Endothelial cell of umbilical vein (primary cell): Measurements from ENCODE around the gene SUSD2. TPM values are rescaled to one million over a fixed set of nuclear protein-coding genes. Genes with fewer than 3 reads are reported as not detected.

Experiments
- BruUV-seq: library from RNA; stranded (reverse); fragments of 400-500 nt; replicated peaks from 2 replicates; lab custom pipeline; 2021; lab: Mats Ljungman, UMichigan
- CTCF ChIA-PET: fragments of 300-600, 350-600 bp; sonication (Branson Sonifier 250); formaldehyde crosslinking; loops from one replicate; lab custom pipeline; 2021; ENCODE audit warnings: antibody characterized with exemption, inconsistent platforms; lab: Charles Lee
- POLR2A ChIA-PET: fragments of 300-600, 350-600 bp; sonication (Branson Sonifier 250); formaldehyde crosslinking; loops from one replicate; lab custom pipeline; 2021; ENCODE audit warnings: antibody characterized with exemption, inconsistent platforms; lab: Charles Lee
- DNase-seq: peaks from one replicate; pipeline ENCODE4 v3.0.0-alpha.2; 2011; ENCODE audit warnings: low read depth, low spot score
- FAIRE-seq: peaks from 2 replicates; lab custom pipeline; 2011; peaks lifted over from hg19 to GRCh38; lab: Jason Lieb, UNC
- H2AFZ ChIP-seq: 2 replicates; pipeline ENCODE4 v1.6.0; 2012; ENCODE audit warnings: low read depth, low read length, control low read depth, inconsistent platforms
- H3K27ac ChIP-seq: 2 replicates; pipeline ENCODE4 v1.5.1; 2011; ENCODE audit warnings: low read depth, mild to moderate bottlenecking, control low read depth, low read length, moderate library complexity; ENCODE audit not compliant: insufficient read depth
- H3K27me3 ChIP-seq, 2 experiments: 2 replicates each; pipeline versions ENCODE4 v1.6.0 to v1.6.1; 2011; ENCODE audit warnings: low read length in 2 of 2, mixed read lengths in 1 of 2; ENCODE audit not compliant: control insufficient read depth in 2 of 2, insufficient read depth in 2 of 2
- H3K36me3 ChIP-seq, 2 experiments: 2 replicates in 1 of 2; 3 replicates in 1 of 2; pipeline ENCODE4 v1.5.1; 2011; ENCODE audit warnings: low read length in 2 of 2, mild to moderate bottlenecking in 1 of 2, moderate library complexity in 1 of 2; ENCODE audit not compliant: control insufficient read depth in 2 of 2, insufficient read depth in 2 of 2; ENCODE audit errors: extremely low read depth in 1 of 2
- H3K4me1 ChIP-seq: 3 replicates; pipeline ENCODE4 v1.5.1; 2011; ENCODE audit warnings: mild to moderate bottlenecking, low read length; ENCODE audit not compliant: control insufficient read depth, insufficient read depth; ENCODE audit errors: extremely low read depth
- H3K4me2 ChIP-seq: 2 replicates; pipeline ENCODE4 v1.6.1; 2011; ENCODE audit warnings: low read length, control low read depth, mixed read lengths; ENCODE audit not compliant: insufficient read depth
- H3K4me3 ChIP-seq, 3 experiments: fragments of 200-600 bp in 1 of 3; sonication (generic), shearing (Covaris generic) in 1 of 3; replicated peaks in 1 of 3; 2 replicates each; pipeline ENCODE4 v1.5.1; 2011 to 2016; ENCODE audit warnings: control low read depth in 3 of 3, low read length in 3 of 3, mild to moderate bottlenecking in 2 of 3, inconsistent platforms in 1 of 3, low read depth in 1 of 3, moderate library complexity in 1 of 3; ENCODE audit not compliant: insufficient read depth in 1 of 3
- H3K79me2 ChIP-seq: 2 replicates; pipeline ENCODE4 v1.6.0; 2012; ENCODE audit warnings: low read length, inconsistent platforms; ENCODE audit not compliant: control insufficient read depth, insufficient read depth
- H3K9ac ChIP-seq: replicated peaks from 2 replicates; pipeline ENCODE3; 2011; ENCODE audit warnings: low read length, control low read depth; ENCODE audit not compliant: insufficient read depth; ENCODE audit errors: extremely low read depth
- H3K9me1 ChIP-seq: replicated peaks from 3 replicates; pipeline ENCODE4 v1.6.0; 2011; ENCODE audit warnings: mild to moderate bottlenecking, low read length; ENCODE audit not compliant: control insufficient read depth, insufficient read depth; ENCODE audit errors: extremely low read depth
- H3K9me3 ChIP-seq: replicated peaks from 2 replicates; pipeline ENCODE4 v1.5.1; 2012; ENCODE audit warnings: low read length, inconsistent platforms; ENCODE audit not compliant: control insufficient read depth, insufficient read depth
- H4K20me1 ChIP-seq: replicated peaks from 2 replicates; pipeline ENCODE3; 2011; ENCODE audit warnings: mild to moderate bottlenecking, low read length; ENCODE audit not compliant: control insufficient read depth, insufficient read depth; ENCODE audit errors: extremely low read depth
- EZH2 ChIP-seq: IDR thresholded peaks from 2 replicates; pipeline ENCODE4 v1.6.1; 2012; ENCODE audit warnings: borderline replicate concordance, low read depth, mild to moderate bottlenecking, moderate library complexity, low read length, inconsistent platforms; ENCODE audit not compliant: severe bottlenecking
- FOS ChIP-seq: IDR thresholded peaks from 2 replicates; pipeline ENCODE4 v1.6.1; 2011; ENCODE audit warnings: mild to moderate bottlenecking, low read length, moderate library complexity, borderline replicate concordance; ENCODE audit not compliant: insufficient read depth
- GATA2 ChIP-seq: IDR thresholded peaks from 2 replicates; pipeline ENCODE4 v1.7.0; 2011; ENCODE audit warnings: low read depth, mild to moderate bottlenecking, moderate library complexity, mixed read lengths, low read length; ENCODE audit not compliant: insufficient read length, insufficient read depth
- JUN ChIP-seq: IDR thresholded peaks from 2 replicates; pipeline ENCODE4 v1.6.1; 2011; ENCODE audit warnings: borderline replicate concordance, low read depth; ENCODE audit not compliant: insufficient read length, insufficient read depth
- MYC ChIP-seq: IDR thresholded peaks from one replicate; pipeline ENCODE4 v1.6.1; 2011; ENCODE audit warnings: mild to moderate bottlenecking, low read depth, low read length
- POLR2A ChIP-seq: IDR thresholded peaks from 2 replicates; pipeline ENCODE4 v1.6.1; 2012; ENCODE audit warnings: low read depth, mild to moderate bottlenecking, control low read depth, low read length
- POLR2AphosphoS5 ChIP-seq: IDR thresholded peaks from 2 replicates; pipeline ENCODE4 v1.6.1; 2012; ENCODE audit warnings: low read depth, mild to moderate bottlenecking, control low read depth, low read length, moderate library complexity; ENCODE audit not compliant: insufficient read depth
- dilution Hi-C: fragments of 300-500 bp; cut with MboI; formaldehyde crosslinking; loops from one replicate; pipeline ENCODE4 v1.15.0; 2019; ENCODE audit warnings: low sequenced_read_pairs; ENCODE audit not compliant: extremely low pct_ligation_motif_present
- intact Hi-C: fragments of 100-400 bp; cut with micrococcal nuclease; formaldehyde crosslinking; loops from one replicate; pipeline ENCODE4 v1.10.0; 2022
- polyA plus RNA-seq, 4 experiments: library from polyadenylated mRNA; depleted of rRNA in 3 of 4; stranded (reverse) in 3 of 4; unstranded in 1 of 4; fragments of >200 nt; gene quantifications; 2 replicates each; pipeline versions ENCODE4 v1.2.1 to v1.2.3, GENCODE V29; 2011 to 2012; ENCODE audit warnings: missing spikeins in 1 of 4
- total RNA-seq: library from RNA; stranded (reverse); gene quantifications from 2 replicates; pipeline ENCODE4 v1.2.3, GENCODE V29; 2021
- TF ChIP-seq, protein P1 (sequence below), 2 donors: IDR thresholded peaks; 1 replicate in 1 of 2; 2 replicates in 1 of 2; pipeline ENCODE4 v1.5.1; 2011; ENCODE audit warnings: low read length in 2 of 2, mild to moderate bottlenecking in 2 of 2, moderate library complexity in 2 of 2, control low read depth in 1 of 2, inconsistent platforms in 1 of 2, low read depth in 1 of 2; ENCODE audit not compliant: insufficient read depth in 1 of 2; ENCODE audit errors: extremely low read depth in 1 of 2
- TF ChIP-seq, protein P2 (sequence below): IDR thresholded peaks from 2 replicates; pipeline ENCODE4 v1.6.1; 2011; ENCODE audit not compliant: insufficient read depth, insufficient read length

Gene SUSD2
- total and polyA plus RNA-seq, 2 donors (not counting 3 experiments of a cell fraction or from before 2014, with no cell fraction given), result 0.26 to 0.27 TPM

DNA sequence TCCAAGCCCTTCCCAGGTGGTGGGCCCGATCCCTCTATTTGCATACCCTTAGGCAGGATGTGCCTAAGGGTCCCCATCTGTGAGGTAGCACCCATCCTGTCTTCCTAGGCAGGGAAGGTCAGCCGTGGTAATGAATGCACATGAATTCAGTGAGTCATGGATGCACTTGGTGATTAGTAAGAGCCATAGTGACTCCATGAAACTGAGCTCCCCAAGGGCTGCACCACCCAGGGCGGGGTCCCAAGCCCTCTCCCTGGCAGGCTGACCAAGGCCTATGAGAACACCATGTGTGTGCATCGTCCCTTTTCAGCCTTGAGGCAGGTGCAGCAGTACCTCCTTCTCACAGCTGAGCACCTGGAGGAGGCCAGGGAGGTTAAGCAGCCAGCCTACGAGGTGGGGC is 15.6 kb upstream of the SUSD2 start:
- peaks cover 9 to 26% of the 10 kb centered on the region in 2 experiments for H3K36me3 ChIP-seq
- DNase-seq (no peak), FAIRE-seq (no peak)
- no peaks in the 10 kb centered on the region for H3K9me1 ChIP-seq
- no peaks in the 10 kb centered on the region for H3K27me3 ChIP-seq
- H3K4me3 ChIP-seq, result no peak overlapping the region
- no peak overlapping the region for H2AFZ ChIP-seq
- H3K4me2 ChIP-seq, result no peak overlapping the region
- no peaks in the 10 kb centered on the region for H3K4me1 ChIP-seq
- TF ChIP-seq POLR2AphosphoS5, result no peak
- TF ChIP-seq MYC, result no peak
- no peak for TF ChIP-seq GATA2
- TF ChIP-seq FOS, result no peak
- TF ChIP-seq, protein P1, sequence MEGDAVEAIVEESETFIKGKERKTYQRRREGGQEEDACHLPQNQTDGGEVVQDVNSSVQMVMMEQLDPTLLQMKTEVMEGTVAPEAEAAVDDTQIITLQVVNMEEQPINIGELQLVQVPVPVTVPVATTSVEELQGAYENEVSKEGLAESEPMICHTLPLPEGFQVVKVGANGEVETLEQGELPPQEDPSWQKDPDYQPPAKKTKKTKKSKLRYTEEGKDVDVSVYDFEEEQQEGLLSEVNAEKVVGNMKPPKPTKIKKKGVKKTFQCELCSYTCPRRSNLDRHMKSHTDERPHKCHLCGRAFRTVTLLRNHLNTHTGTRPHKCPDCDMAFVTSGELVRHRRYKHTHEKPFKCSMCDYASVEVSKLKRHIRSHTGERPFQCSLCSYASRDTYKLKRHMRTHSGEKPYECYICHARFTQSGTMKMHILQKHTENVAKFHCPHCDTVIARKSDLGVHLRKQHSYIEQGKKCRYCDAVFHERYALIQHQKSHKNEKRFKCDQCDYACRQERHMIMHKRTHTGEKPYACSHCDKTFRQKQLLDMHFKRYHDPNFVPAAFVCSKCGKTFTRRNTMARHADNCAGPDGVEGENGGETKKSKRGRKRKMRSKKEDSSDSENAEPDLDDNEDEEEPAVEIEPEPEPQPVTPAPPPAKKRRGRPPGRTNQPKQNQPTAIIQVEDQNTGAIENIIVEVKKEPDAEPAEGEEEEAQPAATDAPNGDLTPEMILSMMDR (IDR thresholded peaks at IDR 0.05; ENCODE audit: extremely low read depth in 1 of 2, insufficient read depth in 1 of 2, low read depth in 1 of 2, low read length in 2 of 2), result no peak
- TF ChIP-seq, protein P2, sequence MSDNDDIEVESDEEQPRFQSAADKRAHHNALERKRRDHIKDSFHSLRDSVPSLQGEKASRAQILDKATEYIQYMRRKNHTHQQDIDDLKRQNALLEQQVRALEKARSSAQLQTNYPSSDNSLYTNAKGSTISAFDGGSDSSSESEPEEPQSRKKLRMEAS, result no peak
- TF ChIP-seq JUN, result no peak
- TF ChIP-seq EZH2, result no peak
- TF ChIP-seq POLR2A, result no peak
- intact Hi-C loops (no loop called here), dilution Hi-C loops (no loop called here)
- no peak overlapping the region for H3K27ac ChIP-seq
- CTCF ChIA-PET, result interaction anchor here (1.0 to 3.5 kb wide), 3 partner anchors 9 to 42 kb away, joined by 3 to 19 read pairs (median 13); no protein-coding TSS in a partner anchor
- H3K9ac ChIP-seq, result no peak overlapping the region
- POLR2A ChIA-PET, result no interaction called here
- BruUV-seq, result no TSS peak
- H3K9me3 ChIP-seq, result no peaks in the 10 kb centered on the region
- H4K20me1 ChIP-seq, result no peaks in the 10 kb centered on the region
- H3K79me2 ChIP-seq, result no peaks in the 10 kb centered on the region
